ENCODE data around the gene TMOD4. TPM values are rescaled to one million over a fixed set of nuclear protein-coding genes. Genes with fewer than 3 reads are reported as not detected.

Gene TMOD4
- total RNA-seq: 100 to 1,000 TPM; 102 to 434 (median 407) TPM
- polyA plus RNA-seq: 100 to 1,000 TPM in 2 of 3 donors, 10 to 100 TPM in 1; 17.6 to 274 (median 154) TPM
- long read RNA-seq, donor 1, transcript TMOD4-201 (10 exons, 1,267 nt): major isoform, 209 of 326 reads
- long read RNA-seq, donor 1, partial matches to known transcripts: 58 of 326 reads
- long read RNA-seq, donor 1, other reads (novel, unspliced or antisense): 59 of 326 reads
- long read RNA-seq, donor 2, transcript TMOD4-201 (10 exons, 1,267 nt): major isoform, 384 of 554 reads
- long read RNA-seq, donor 2, partial matches to known transcripts: 32 of 554 reads
- long read RNA-seq, donor 2, other reads (novel, unspliced or antisense): 138 of 554 reads

DNA sequence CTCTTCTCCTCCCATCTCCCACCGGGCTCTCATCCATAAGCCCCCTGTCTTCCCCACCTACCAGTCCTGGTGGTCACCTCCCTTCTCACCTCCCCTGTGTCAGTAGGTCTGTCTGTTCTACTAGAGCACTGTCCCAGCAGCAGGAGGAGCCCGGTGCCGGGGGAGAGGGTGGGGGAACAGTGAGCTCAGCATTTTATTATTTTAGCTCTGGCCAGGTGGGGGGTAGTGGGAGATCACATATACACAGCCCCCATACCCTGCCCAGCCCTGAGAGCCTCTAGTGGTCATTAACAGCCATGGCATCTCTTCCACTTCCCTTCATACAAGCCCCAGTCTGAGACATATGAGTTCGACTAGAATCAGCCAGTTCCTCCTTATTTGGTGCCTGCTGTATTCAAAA lies at the start of gene TMOD4:
Gene TMOD4 (minus strand): TSS at position 119 of the 400 bp plus-strand sequence. CDS start 1,106 bp downstream, outside the sequence.
- ATAC-seq: peak; percentile 82 to 86 (median 84)
- intact Hi-C loops (cut with DNase I): no loop called here
- peak within 1 kb of the TSS; percentile 79 for H3K4me3 ChIP-seq
- DNase-seq: peak in 1 of 2 donors; percentile 82
- TF ChIP-seq, protein P1, sequence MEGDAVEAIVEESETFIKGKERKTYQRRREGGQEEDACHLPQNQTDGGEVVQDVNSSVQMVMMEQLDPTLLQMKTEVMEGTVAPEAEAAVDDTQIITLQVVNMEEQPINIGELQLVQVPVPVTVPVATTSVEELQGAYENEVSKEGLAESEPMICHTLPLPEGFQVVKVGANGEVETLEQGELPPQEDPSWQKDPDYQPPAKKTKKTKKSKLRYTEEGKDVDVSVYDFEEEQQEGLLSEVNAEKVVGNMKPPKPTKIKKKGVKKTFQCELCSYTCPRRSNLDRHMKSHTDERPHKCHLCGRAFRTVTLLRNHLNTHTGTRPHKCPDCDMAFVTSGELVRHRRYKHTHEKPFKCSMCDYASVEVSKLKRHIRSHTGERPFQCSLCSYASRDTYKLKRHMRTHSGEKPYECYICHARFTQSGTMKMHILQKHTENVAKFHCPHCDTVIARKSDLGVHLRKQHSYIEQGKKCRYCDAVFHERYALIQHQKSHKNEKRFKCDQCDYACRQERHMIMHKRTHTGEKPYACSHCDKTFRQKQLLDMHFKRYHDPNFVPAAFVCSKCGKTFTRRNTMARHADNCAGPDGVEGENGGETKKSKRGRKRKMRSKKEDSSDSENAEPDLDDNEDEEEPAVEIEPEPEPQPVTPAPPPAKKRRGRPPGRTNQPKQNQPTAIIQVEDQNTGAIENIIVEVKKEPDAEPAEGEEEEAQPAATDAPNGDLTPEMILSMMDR (IDR thresholded peaks at IDR 0.05): peak; percentile 71
- peak within 1 kb of the TSS; percentile 92 for H3K27ac ChIP-seq
- peaks cover 12 to 80% of the 10 kb centered on the region in 2 donors for H3K36me3 ChIP-seq (ENCODE audit: insufficient read depth in 1 of 2, low read depth in 1 of 2)
- no peaks in the 10 kb centered on the region for H3K27me3 ChIP-seq (ENCODE audit: insufficient read depth in 3 of 3, low read length in 2 of 3)
- WGBS, 3 donors: 12 to 27% (median 20%) methylated on average over 4 of the region's 4 CpGs
- peaks cover 14% of the 10 kb centered on the region for H3K4me1 ChIP-seq
- H3K9me3 ChIP-seq: no peaks in the 10 kb centered on the region

DNA sequence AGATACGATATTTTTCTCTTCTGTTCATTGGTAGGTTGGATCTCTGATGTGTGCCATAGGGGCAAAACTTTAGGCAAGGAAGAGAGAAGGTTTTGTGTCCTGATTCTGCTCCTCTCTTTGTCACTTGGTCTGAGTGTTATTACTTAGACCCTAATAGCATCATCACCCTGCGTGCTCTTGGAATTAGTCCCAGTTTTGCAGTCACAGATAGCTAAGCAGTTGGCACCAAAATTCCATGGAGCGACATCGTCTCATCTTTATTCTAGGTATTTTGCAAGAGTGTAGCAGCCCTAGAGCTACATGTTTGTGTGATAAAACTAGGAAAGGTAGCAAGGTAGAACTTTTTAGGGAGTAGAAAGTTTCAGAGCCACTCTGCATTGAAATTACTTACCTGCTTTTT lies 46.3 kb upstream of the TMOD4 start:
- intact Hi-C loops (cut with DNase I): no loop called here
- 34 to 46% (median 44%) methylated on average over 4 of the region's 4 CpGs for WGBS, 3 donors
- Histone ChIP-seq H3K4me1 (peaks cover 21% of the 10 kb centered on the region), H3K9me3 (no peaks in the 10 kb centered on the region), H3K4me3 (no peak overlapping the region), H3K27me3 (ENCODE audit: insufficient read depth in 3 of 3, low read length in 2 of 3) (no peaks in the 10 kb centered on the region), H3K27ac (peak overlapping the region; percentile 51), H3K36me3 (ENCODE audit: insufficient read depth in 1 of 2, low read depth in 1 of 2) (peaks cover 0 to 46% of the 10 kb centered on the region in 2 donors)
- TF ChIP-seq, protein P1 (IDR thresholded peaks at IDR 0.05): no peak
- DNase-seq (no peak), ATAC-seq (peak; percentile 58 to 84 (median 68))

DNA sequence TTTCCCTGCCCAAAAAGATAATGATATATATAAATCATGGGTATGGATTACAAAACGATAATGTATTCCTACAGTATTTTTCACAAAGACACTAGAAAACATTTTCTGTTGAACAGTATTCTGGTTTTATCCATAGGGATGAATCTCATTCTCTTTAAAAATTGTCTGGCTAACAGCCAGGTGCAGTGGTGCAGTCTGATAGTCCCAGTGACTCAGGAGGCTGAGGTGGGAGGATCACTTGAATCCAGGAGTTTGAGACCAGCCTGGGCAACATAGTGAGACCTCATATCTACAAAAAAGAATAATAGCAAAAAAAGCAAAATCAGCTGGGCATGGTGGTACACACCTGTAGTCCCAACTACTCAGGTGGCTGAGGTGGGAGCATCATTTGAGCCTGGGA lies 45.8 kb upstream of the TMOD4 start:
- Histone ChIP-seq H3K27me3 (ENCODE audit: insufficient read depth in 3 of 3, low read length in 2 of 3) (no peaks in the 10 kb centered on the region), H3K27ac (peak overlapping the region; percentile 55)
- peak in 2 of 4 donors; percentile 30 to 44 for ATAC-seq

DNA sequence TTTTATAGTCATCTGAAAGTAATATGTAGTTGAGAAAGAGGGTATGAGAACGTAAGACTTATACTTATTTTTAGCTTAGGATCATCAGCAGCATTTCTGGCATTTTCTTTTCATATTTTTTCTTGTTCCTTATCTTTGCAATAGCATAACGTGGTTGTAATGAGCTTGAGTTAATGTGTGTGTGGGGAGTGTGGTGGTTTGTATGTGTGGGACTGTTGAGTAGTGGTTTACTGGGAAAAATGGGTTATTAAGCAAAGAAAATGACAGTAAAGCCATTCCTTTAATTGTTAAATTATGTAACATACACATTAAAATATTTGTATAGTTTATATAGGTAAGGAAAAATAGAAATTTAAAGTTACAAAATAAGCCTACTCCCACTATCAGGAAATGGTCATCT lies 37.8 kb upstream of the TMOD4 start:
- Histone ChIP-seq H3K4me1 (peaks cover 9% of the 10 kb centered on the region), H3K27me3 (ENCODE audit: insufficient read depth in 3 of 3, low read length in 2 of 3) (no peaks in the 10 kb centered on the region), H3K9me3 (no peaks in the 10 kb centered on the region), H3K27ac (no peak overlapping the region), H3K4me3 (no peak overlapping the region), H3K36me3 (ENCODE audit: insufficient read depth in 1 of 2, low read depth in 1 of 2) (peaks cover 0 to 52% of the 10 kb centered on the region in 2 donors)
- ATAC-seq: no peak
- DNase-seq: no peak
- TF ChIP-seq, protein P1 (IDR thresholded peaks at IDR 0.05): no peak
- intact Hi-C loops (cut with DNase I): no loop called here
- 32 to 54% (median 38%) methylated on average over 2 of the region's 2 CpGs for whole genome bisulfite sequencing, 3 donors

More for the DNA sequence above, 45.8 kb upstream of the TMOD4 start:
- Histone ChIP-seq H3K4me1 (peaks cover 21% of the 10 kb centered on the region), H3K36me3 (ENCODE audit: insufficient read depth in 1 of 2, low read depth in 1 of 2) (peaks cover 0 to 41% of the 10 kb centered on the region in 2 donors), H3K9me3 (no peaks in the 10 kb centered on the region), H3K4me3 (no peak overlapping the region)
- TF ChIP-seq, protein P1 (IDR thresholded peaks at IDR 0.05): no peak
- 72 to 85% (median 82%) methylated on average over 1 of the region's 1 CpG for WGBS, 3 donors
- intact Hi-C loops (cut with DNase I): no loop called here
- no peak for DNase-seq
